Measurements from ENCODE around the gene IDS.
A peak's percentile ranks its signal among the peaks of the same experiment; 100 is the strongest.
"Not testable (repeated sequence)": the region's sequence is repeated elsewhere in the genome, so short reads cannot be mapped to it uniquely, and the experiment has no call there.

IDS gene

GRCh38 chrX:149525389-149525788 is 20.3 kb upstream of the IDS start:
- H3K4me3 ChIP-seq (IDR thresholded peaks at IDR 0.05; ENCODE audit: insufficient read depth, low read depth, low read length); H3K36me3 ChIP-seq (ENCODE audit: insufficient read depth); H2AFZ ChIP-seq (ENCODE audit: low read depth); H4K20me1 ChIP-seq (ENCODE audit: insufficient read depth); H3K27me3 ChIP-seq (ENCODE audit: insufficient read depth, low read depth); H3K79me2 ChIP-seq (ENCODE audit: insufficient read depth, low read depth): not testable (repeated sequence)
- peak overlapping the region; percentile 58; the same call in 1 of the 2 replicates for H3K9ac ChIP-seq
- H3K4me1 ChIP-seq (ENCODE audit: low read depth, poor library complexity, severe bottlenecking), result peaks cover 25% of the 10 kb centered on the region
- 0 out of 2 replicates have a peak overlapping the region, but pooled peaks have one; percentile 51 for H3K4me2 ChIP-seq
- peak overlapping the region; percentile 92 for H3K27ac ChIP-seq

GRCh38 chrX:149522916-149523315 is 17.8 kb upstream of the IDS start:
- H3K4me2 ChIP-seq, result no peak overlapping the region
- H3K4me1 ChIP-seq (ENCODE audit: low read depth, poor library complexity, severe bottlenecking), result peaks cover 23% of the 10 kb centered on the region
- no peak for TF ChIP-seq CTCF (conservative IDR thresholded peaks at IDR 0.05; ENCODE audit: low read depth, low read length)
- H3K4me3 ChIP-seq (IDR thresholded peaks at IDR 0.05; ENCODE audit: insufficient read depth, low read depth, low read length), result no peak overlapping the region
- H4K20me1 ChIP-seq (ENCODE audit: insufficient read depth), result no peaks in the 10 kb centered on the region
- no peak overlapping the region for H2AFZ ChIP-seq (ENCODE audit: low read depth)
- H3K27ac ChIP-seq, result no peak overlapping the region
- no peaks in the 10 kb centered on the region for H3K36me3 ChIP-seq (ENCODE audit: insufficient read depth)
- H3K27me3 ChIP-seq (ENCODE audit: insufficient read depth, low read depth), result no peaks in the 10 kb centered on the region
- H3K79me2 ChIP-seq (ENCODE audit: insufficient read depth, low read depth), result no peaks in the 10 kb centered on the region
- no peak overlapping the region for H3K9ac ChIP-seq

GRCh38 chrX:149521438-149521837 is 16.3 kb upstream of the IDS start:
- Histone ChIP-seq H3K36me3 (ENCODE audit: insufficient read depth) (no peaks in the 10 kb centered on the region), H3K27me3 (ENCODE audit: insufficient read depth, low read depth) (no peaks in the 10 kb centered on the region), H3K4me3 (IDR thresholded peaks at IDR 0.05; ENCODE audit: insufficient read depth, low read depth, low read length) (no peak overlapping the region), H4K20me1 (ENCODE audit: insufficient read depth) (no peaks in the 10 kb centered on the region), H3K27ac (no peak overlapping the region), H3K4me1 (ENCODE audit: low read depth, poor library complexity, severe bottlenecking) (peaks cover 30% of the 10 kb centered on the region), H3K79me2 (ENCODE audit: insufficient read depth, low read depth) (no peaks in the 10 kb centered on the region), H3K9ac (no peak overlapping the region), H3K4me2 (no peak overlapping the region), H2AFZ (ENCODE audit: low read depth) (no peak overlapping the region)
- no peak for TF ChIP-seq CTCF (conservative IDR thresholded peaks at IDR 0.05; ENCODE audit: low read depth, low read length)

GRCh38 chrX:149520636-149521277 is 15.7 kb upstream of the IDS start:
- H3K4me2 ChIP-seq; H3K9ac ChIP-seq; H3K27ac ChIP-seq; H3K4me3 ChIP-seq (IDR thresholded peaks at IDR 0.05; ENCODE audit: insufficient read depth, low read depth, low read length); H4K20me1 ChIP-seq (ENCODE audit: insufficient read depth); H3K36me3 ChIP-seq (ENCODE audit: insufficient read depth); H3K27me3 ChIP-seq (ENCODE audit: insufficient read depth, low read depth); H2AFZ ChIP-seq (ENCODE audit: low read depth); H3K79me2 ChIP-seq (ENCODE audit: insufficient read depth, low read depth): not testable (repeated sequence)
- H3K4me1 ChIP-seq (ENCODE audit: low read depth, poor library complexity, severe bottlenecking), result peaks cover 23% of the 10 kb centered on the region

GRCh38 chrX:149518236-149518635 is 13.1 kb upstream of the IDS start:
- Histone ChIP-seq H3K79me2 (ENCODE audit: insufficient read depth, low read depth) (no peaks in the 10 kb centered on the region), H3K4me2 (no peak overlapping the region)

More at GRCh38 chrX:149518236-149518635, 13.1 kb upstream of the IDS start:
- no peak overlapping the region for H3K9ac ChIP-seq
- no peak overlapping the region for H3K4me3 ChIP-seq (IDR thresholded peaks at IDR 0.05; ENCODE audit: insufficient read depth, low read depth, low read length)
- no peak for TF ChIP-seq CTCF (conservative IDR thresholded peaks at IDR 0.05; ENCODE audit: low read depth, low read length)
- no peaks in the 10 kb centered on the region for H3K36me3 ChIP-seq (ENCODE audit: insufficient read depth)
- H3K27ac ChIP-seq, result no peak overlapping the region
- H3K4me1 ChIP-seq (ENCODE audit: low read depth, poor library complexity, severe bottlenecking), result peaks cover 12% of the 10 kb centered on the region
- H2AFZ ChIP-seq (ENCODE audit: low read depth), result no peak overlapping the region
- H4K20me1 ChIP-seq (ENCODE audit: insufficient read depth), result no peaks in the 10 kb centered on the region
- H3K27me3 ChIP-seq (ENCODE audit: insufficient read depth, low read depth), result no peaks in the 10 kb centered on the region
